IMR-90 (cell line): ENCODE measurements around the gene SDR39U1. TPM values are rescaled to one million over a fixed set of nuclear protein-coding genes. Genes with fewer than 3 reads are reported as not detected.

Experiments used
- ATAC-seq: fragments of 200-7000 bp; cut with Tn5 transposase; 2 replicates; pipeline ENCODE4 v1.9.1; 2020; ENCODE audit warnings: low read depth, mild to moderate bottlenecking, moderate library complexity
- BruUV-seq: library from RNA; stranded (reverse); fragments of 400-500 nt; replicated peaks from 2 replicates; lab custom pipeline; 2021; lab: Mats Ljungman, UMichigan
- CTCF ChIA-PET: fragments of 300-600 bp; formaldehyde crosslinking; extraction: SDS; loops from one replicate; lab custom pipeline; 2021; ENCODE audit warnings: antibody characterized with exemption; lab: Yijun Ruan, JAX
- POLR2A ChIA-PET: fragments of 300-600 bp; sonication (Branson Sonifier 250); formaldehyde crosslinking; loops from one replicate; lab custom pipeline; 2022; ENCODE audit warnings: antibody characterized with exemption; ENCODE audit not compliant: unreplicated experiment; lab: Charles Lee
- DNase-seq: peaks from one replicate; pipeline ENCODE4 v3.0.0; 2013
- H2AFZ ChIP-seq: replicated peaks from 2 replicates; pipeline ENCODE3; 2013; ENCODE audit warnings: low read length, mild to moderate bottlenecking; ENCODE audit not compliant: poor library complexity
- H2AK5ac ChIP-seq: 2 replicates; pipeline ENCODE4 v1.6.1; 2013; ENCODE audit warnings: low read depth, low read length, inconsistent platforms
- H2AK9ac ChIP-seq: replicated peaks from 2 replicates; pipeline ENCODE3; 2013; ENCODE audit warnings: mild to moderate bottlenecking, low read depth, low read length, moderate library complexity; ENCODE audit not compliant: poor library complexity
- H2BK120ac ChIP-seq: 2 replicates; pipeline ENCODE4 v1.6.1; 2013; ENCODE audit warnings: low read depth, low read length, inconsistent platforms
- H2BK15ac ChIP-seq: 3 replicates; pipeline ENCODE4 v1.6.1; 2013; ENCODE audit warnings: low read depth, low read length, inconsistent platforms
- H2BK20ac ChIP-seq: 2 replicates; pipeline ENCODE4 v1.6.1; 2013; ENCODE audit warnings: low read depth, mild to moderate bottlenecking, inconsistent platforms, low read length, moderate library complexity
- H2BK5ac ChIP-seq: 2 replicates; pipeline ENCODE4 v1.6.1; 2013; ENCODE audit warnings: mild to moderate bottlenecking, low read depth, low read length, inconsistent platforms; ENCODE audit not compliant: poor library complexity, severe bottlenecking
- H3K14ac ChIP-seq: replicated peaks from 2 replicates; pipeline ENCODE4 v1.6.1; 2013; ENCODE audit warnings: low read depth, low read length, inconsistent platforms
- H3K18ac ChIP-seq: 2 replicates; pipeline ENCODE4 v1.6.1; 2013; ENCODE audit warnings: low read depth, low read length, control low read depth
- H3K23ac ChIP-seq: 2 replicates; pipeline ENCODE4 v1.6.1; 2013; ENCODE audit warnings: low read depth, low read length, inconsistent platforms
- H3K27ac ChIP-seq: 2 replicates; pipeline ENCODE4 v1.5.1; 2013; ENCODE audit warnings: mild to moderate bottlenecking, control low read depth, low read length; ENCODE audit not compliant: insufficient read depth
- H3K27me3 ChIP-seq: 2 replicates; pipeline ENCODE4 v1.6.1; 2013; ENCODE audit warnings: low read length; ENCODE audit not compliant: control insufficient read depth, insufficient read depth
- H3K36me3 ChIP-seq: 2 replicates; pipeline ENCODE4 v1.6.1; 2013; ENCODE audit warnings: low read length, mixed read lengths; ENCODE audit not compliant: control insufficient read depth, insufficient read depth
- H3K4ac ChIP-seq: 2 replicates; pipeline ENCODE4 v1.6.1; 2013; ENCODE audit warnings: low read depth, low read length, inconsistent platforms
- H3K4me1 ChIP-seq: 2 replicates; pipeline ENCODE4 v1.6.1; 2013; ENCODE audit warnings: low read length, mixed read lengths; ENCODE audit not compliant: control insufficient read depth, insufficient read depth
- H3K4me2 ChIP-seq: 2 replicates; pipeline ENCODE4 v1.6.1; 2013; ENCODE audit warnings: low read depth, mild to moderate bottlenecking, control low read depth, low read length, moderate library complexity
- H3K4me3 ChIP-seq: 2 replicates; pipeline ENCODE4 v1.5.1; 2013; ENCODE audit warnings: low read depth, mild to moderate bottlenecking, control low read depth, low read length, moderate library complexity; ENCODE audit not compliant: insufficient read depth
- H3K56ac ChIP-seq: 2 replicates; pipeline ENCODE4 v1.6.1; 2013; ENCODE audit warnings: low read length, inconsistent platforms; ENCODE audit not compliant: insufficient read depth; ENCODE audit errors: extremely low read depth
- H3K79me1 ChIP-seq, 2 experiments: 2 replicates each; pipeline ENCODE4 v1.6.1; 2013; ENCODE audit warnings: low read length in 2 of 2, inconsistent platforms in 1 of 2, low read depth in 1 of 2
- H3K9ac ChIP-seq: 2 replicates; pipeline ENCODE4 v1.6.1; 2013; ENCODE audit warnings: low read depth, low read length, control low read depth
- H3K9me1 ChIP-seq: 2 replicates; pipeline ENCODE4 v1.6.1; 2013; ENCODE audit warnings: low read length, inconsistent platforms; ENCODE audit not compliant: insufficient read depth
- H3K9me3 ChIP-seq: 2 replicates; pipeline ENCODE4 v1.6.1; 2013; ENCODE audit warnings: low read length; ENCODE audit not compliant: control insufficient read depth, insufficient read depth
- H4K20me1 ChIP-seq: 2 replicates; pipeline ENCODE4 v1.6.1; 2013; ENCODE audit warnings: low read length, inconsistent platforms; ENCODE audit not compliant: insufficient read depth
- H4K5ac ChIP-seq: 2 replicates; pipeline ENCODE4 v1.6.1; 2013; ENCODE audit warnings: mild to moderate bottlenecking, low read depth, low read length, control low read depth
- H4K8ac ChIP-seq, 2 experiments: 2 replicates each; pipeline ENCODE4 v1.6.1; 2013; ENCODE audit warnings: low read depth in 2 of 2, low read length in 2 of 2, control low read depth in 1 of 2, inconsistent platforms in 1 of 2
- H4K91ac ChIP-seq: 2 replicates; pipeline ENCODE4 v1.6.1; 2013; ENCODE audit warnings: low read depth, low read length, inconsistent platforms; ENCODE audit not compliant: insufficient read depth
- BHLHE40 ChIP-seq: fragments of 150-350 bp; IDR thresholded peaks from 2 replicates; pipeline ENCODE4 v1.6.1; 2016; ENCODE audit warnings: mild to moderate bottlenecking, low read depth, low read length
- CEBPB ChIP-seq: IDR thresholded peaks from 2 replicates; pipeline ENCODE4 v1.6.1; 2012; ENCODE audit warnings: low read depth, low read length, improper control_type of control experiment
- CHD1 ChIP-seq: IDR thresholded peaks from 2 replicates; pipeline ENCODE4 v1.6.1; 2012; ENCODE audit warnings: low read depth, low read length, improper control_type of control experiment
- FOS ChIP-seq: fragments of 150-350 bp; IDR thresholded peaks from 2 replicates; pipeline ENCODE4 v1.6.1; 2016; ENCODE audit warnings: low read depth, low read length
- MAFK ChIP-seq: IDR thresholded peaks from 2 replicates; pipeline ENCODE4 v1.6.1; 2012; ENCODE audit warnings: low read depth, low read length, improper control_type of control experiment
- MAZ ChIP-seq: IDR thresholded peaks from 2 replicates; pipeline ENCODE4 v1.6.1; 2012; ENCODE audit warnings: low read depth, mild to moderate bottlenecking, low read length, improper control_type of control experiment, moderate library complexity, borderline replicate concordance
- MXI1 ChIP-seq: IDR thresholded peaks from 2 replicates; pipeline ENCODE4 v1.6.1; 2012; ENCODE audit warnings: low read depth, mild to moderate bottlenecking, low read length, moderate library complexity, borderline replicate concordance
- NFE2L2 ChIP-seq: fragments of 150-350 bp; IDR thresholded peaks from 2 replicates; pipeline ENCODE4 v1.6.1; 2016; ENCODE audit warnings: low read depth, mild to moderate bottlenecking, low read length
- POLR2A ChIP-seq: IDR thresholded peaks from 2 replicates; pipeline ENCODE4 v1.6.1; 2012; ENCODE audit warnings: mild to moderate bottlenecking, low read depth, low read length
- RAD21 ChIP-seq: IDR thresholded peaks from 2 replicates; pipeline ENCODE4 v1.6.1; 2012; ENCODE audit warnings: low read length, improper control_type of control experiment
- RCOR1 ChIP-seq: IDR thresholded peaks from 2 replicates; pipeline ENCODE4 v1.6.1; 2012; ENCODE audit warnings: mild to moderate bottlenecking, low read length, improper control_type of control experiment; ENCODE audit not compliant: insufficient replicate concordance
- RFX5 ChIP-seq: IDR thresholded peaks from 2 replicates; pipeline ENCODE4 v1.8.0; 2012; ENCODE audit warnings: low read depth, mild to moderate bottlenecking, low read length, moderate library complexity
- SMC3 ChIP-seq: fragments of 150-350 bp; IDR thresholded peaks from 2 replicates; pipeline ENCODE4 v1.6.1; 2016; ENCODE audit warnings: low read depth, mild to moderate bottlenecking, antibody characterized with exemption, low read length, moderate library complexity
- WGBS, 2 experiments: methylation state at CpG; one replicate each; pipeline versions ENCODE4 v1.1.5 to v1.1.7; 2013; ENCODE audit warnings: missing lambda C conversion rate in 2 of 2; ENCODE audit not compliant: insufficient read length in 1 of 2; ENCODE audit errors: extremely low coverage in 2 of 2; 5-methylcytosine and 5-hydroxymethylcytosine counted together
- dilution Hi-C: fragments of 300-500 bp; cut with HindIII; formaldehyde crosslinking; loops from one replicate; pipeline ENCODE4 v1.14.3; 2018; ENCODE audit warnings: low sequenced_read_pairs; ENCODE audit not compliant: unreplicated experiment
- in situ Hi-C: fragments of 300-500 bp; cut with MboI; formaldehyde crosslinking; loops from 3 replicates; pipeline ENCODE4 v1.14.3; 2019; ENCODE audit warnings: low sequenced_read_pairs, inconsistent platforms, mixed read lengths
- intact Hi-C: fragments of 100-400 bp; cut with micrococcal nuclease; formaldehyde crosslinking; loops from 2 replicates; pipeline ENCODE4 v1.10.0; 2022
- polyA plus RNA-seq, 3 experiments: library from polyadenylated mRNA; depleted of rRNA; stranded (reverse); fragments of >200 nt; gene quantifications; 2 replicates each; pipeline ENCODE4 v1.2.3, GENCODE V29; 2012; ENCODE audit warnings: low replicate concordance in 1 of 3
- total RNA-seq: library from RNA; depleted of rRNA; stranded (reverse); fragments of >200 nt; gene quantifications from 2 replicates; pipeline ENCODE4 v1.2.3, GENCODE V29; 2012
- TF ChIP-seq, protein P1 (sequence below): fragments of 150-350 bp; IDR thresholded peaks from 2 replicates; pipeline ENCODE4 v1.6.1; 2017; ENCODE audit warnings: mild to moderate bottlenecking, antibody characterized with exemption, low read length, low read depth
- TF ChIP-seq, protein P2 (sequence below): fragments of 150-350 bp; IDR thresholded peaks from 2 replicates; pipeline ENCODE4 v1.6.1; 2016; ENCODE audit warnings: low read depth, mild to moderate bottlenecking, low read length, moderate library complexity, borderline replicate concordance

The SDR39U1 gene
- total and polyA plus RNA-seq, 2 of the 4 experiments (the other 2 are of a cell fraction): 7.5 to 46.3 TPM

DNA sequence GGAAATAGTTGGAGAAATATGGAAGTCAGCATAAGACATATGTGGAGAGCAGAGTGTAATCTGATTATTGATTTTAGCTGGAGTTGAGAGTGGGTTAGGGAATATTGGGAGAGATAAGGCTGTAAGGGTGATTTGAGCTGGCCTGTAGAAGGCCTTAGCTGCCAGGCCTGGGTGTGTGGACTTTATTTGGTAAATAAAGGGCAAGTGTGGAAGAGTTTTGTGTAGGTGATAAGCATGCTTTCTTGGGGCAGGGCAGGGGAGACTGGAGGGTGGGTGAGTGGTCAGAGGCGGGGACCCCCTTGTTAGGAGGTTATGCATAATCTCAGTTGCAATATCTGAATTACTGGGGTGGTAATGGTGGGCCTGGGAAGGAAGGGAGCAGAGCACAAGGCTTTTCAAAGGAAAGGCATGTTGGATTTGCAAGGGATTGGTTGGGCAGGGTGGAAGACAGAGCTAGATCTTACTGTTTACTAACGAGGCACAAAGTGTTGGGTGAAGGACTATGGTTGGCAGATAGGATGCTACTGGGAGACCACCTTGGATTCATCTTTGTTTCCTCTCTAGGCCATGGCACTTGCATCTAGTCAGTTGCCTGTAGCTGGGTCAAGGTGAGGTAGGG is 7.3 kb downstream of the SDR39U1 start (continued):
- no peak for TF ChIP-seq MAZ

DNA sequence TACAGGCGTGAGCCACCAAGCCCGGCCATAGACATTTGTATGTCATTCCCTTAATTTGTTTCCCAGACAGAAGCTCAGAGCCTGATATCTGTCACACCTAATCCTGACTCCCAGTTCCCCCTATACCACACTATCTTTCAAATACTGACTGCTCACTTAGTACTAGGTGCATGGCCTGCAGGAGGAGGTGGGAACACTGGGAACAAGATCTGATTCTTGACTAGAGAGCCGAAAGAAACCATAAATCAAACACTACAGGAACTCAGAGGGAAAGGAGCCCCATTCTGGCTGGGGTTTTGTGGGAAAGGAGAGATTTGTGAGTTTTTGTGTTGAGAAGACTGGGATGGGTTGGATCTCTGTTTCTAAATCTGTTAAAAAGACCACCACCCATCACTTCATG is 7.9 kb downstream of the SDR39U1 start:
- no peak overlapping the region for H4K91ac ChIP-seq
- dilution Hi-C loops: no loop called here
- no peak overlapping the region for H3K23ac ChIP-seq
- ATAC-seq (no peak), DNase-seq (no peak)
- no peak overlapping the region for H3K18ac ChIP-seq
- H2AFZ ChIP-seq: no peak overlapping the region
- H2BK5ac ChIP-seq: no peak overlapping the region
- H4K8ac ChIP-seq: no peak overlapping the region
- H3K27me3 ChIP-seq: no peaks in the 10 kb centered on the region
- no TSS peak for BruUV-seq
- H3K4me2 ChIP-seq: no peak overlapping the region
- no peak overlapping the region for H2BK20ac ChIP-seq
- intact Hi-C loops: loop anchor here (10.0 kb wide), 1 partner anchor 220 kb away; the partner anchor contains the start of genes CHMP4A and MDP1
- in situ Hi-C loops: loop anchor here (5.0 to 25.0 kb wide), 5 partner anchors 70 to 1122 kb away; partner anchors contain the start of genes BCL2L2, FITM1, GMPR2 and NEDD8
- no peak overlapping the region for H3K27ac ChIP-seq
- no peaks in the 10 kb centered on the region for H3K9me1 ChIP-seq
- no peak overlapping the region for H3K9ac ChIP-seq
- no peak overlapping the region for H2BK15ac ChIP-seq
- peaks cover 30% of the 10 kb centered on the region for H4K20me1 ChIP-seq
- ChIA-PET CTCF (interaction anchor here (1.0 to 1.2 kb wide), 2 partner anchors 69 to 101 kb away, joined by 3 to 6 read pairs; no protein-coding TSS in a partner anchor), POLR2A (interaction anchor here (0.6 kb wide), 1 partner anchor 98 kb away, joined by 3 read pairs; no protein-coding TSS in a partner anchor)
- peaks cover 51% of the 10 kb centered on the region for H3K36me3 ChIP-seq
- no CpG with 5 or more reads among the region's 3 CpGs for WGBS, 2 experiments
- no peak overlapping the region for H3K56ac ChIP-seq
- no peak overlapping the region for H2AK5ac ChIP-seq
- no peak overlapping the region for H2AK9ac ChIP-seq
- H2BK120ac ChIP-seq: no peak overlapping the region
- H3K4me1 ChIP-seq: peaks cover 12% of the 10 kb centered on the region; the same call in 1 of the 2 replicates
- H3K79me1 ChIP-seq: peaks cover 26 to 47% of the 10 kb centered on the region in 2 experiments
- no peak overlapping the region for H3K14ac ChIP-seq
- no peak overlapping the region for H4K5ac ChIP-seq
- H3K4me3 ChIP-seq: no peak overlapping the region
- H3K9me3 ChIP-seq: no peaks in the 10 kb centered on the region
- H3K4ac ChIP-seq: no peak overlapping the region
- TF ChIP-seq MAZ: no peak
- TF ChIP-seq SMC3: no peak
- TF ChIP-seq RAD21: no peak
- TF ChIP-seq MAFK: no peak
- TF ChIP-seq, protein P1, sequence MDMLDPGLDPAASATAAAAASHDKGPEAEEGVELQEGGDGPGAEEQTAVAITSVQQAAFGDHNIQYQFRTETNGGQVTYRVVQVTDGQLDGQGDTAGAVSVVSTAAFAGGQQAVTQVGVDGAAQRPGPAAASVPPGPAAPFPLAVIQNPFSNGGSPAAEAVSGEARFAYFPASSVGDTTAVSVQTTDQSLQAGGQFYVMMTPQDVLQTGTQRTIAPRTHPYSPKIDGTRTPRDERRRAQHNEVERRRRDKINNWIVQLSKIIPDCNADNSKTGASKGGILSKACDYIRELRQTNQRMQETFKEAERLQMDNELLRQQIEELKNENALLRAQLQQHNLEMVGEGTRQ: no peak
- no peak for TF ChIP-seq FOS
- TF ChIP-seq CHD1: no peak
- TF ChIP-seq, protein P2, sequence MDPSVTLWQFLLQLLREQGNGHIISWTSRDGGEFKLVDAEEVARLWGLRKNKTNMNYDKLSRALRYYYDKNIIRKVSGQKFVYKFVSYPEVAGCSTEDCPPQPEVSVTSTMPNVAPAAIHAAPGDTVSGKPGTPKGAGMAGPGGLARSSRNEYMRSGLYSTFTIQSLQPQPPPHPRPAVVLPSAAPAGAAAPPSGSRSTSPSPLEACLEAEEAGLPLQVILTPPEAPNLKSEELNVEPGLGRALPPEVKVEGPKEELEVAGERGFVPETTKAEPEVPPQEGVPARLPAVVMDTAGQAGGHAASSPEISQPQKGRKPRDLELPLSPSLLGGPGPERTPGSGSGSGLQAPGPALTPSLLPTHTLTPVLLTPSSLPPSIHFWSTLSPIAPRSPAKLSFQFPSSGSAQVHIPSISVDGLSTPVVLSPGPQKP: no peak
- no peak for TF ChIP-seq RFX5
- no peak for TF ChIP-seq POLR2A
- no peak for TF ChIP-seq RCOR1
- no peak for TF ChIP-seq NFE2L2
- no peak for TF ChIP-seq MXI1
- no peak for TF ChIP-seq BHLHE40
- TF ChIP-seq CEBPB: no peak
